CD4-positive, alpha-beta memory T cell (primary cell): ENCODE measurements around the gene REEP6. TPM values are rescaled to one million over a fixed set of nuclear protein-coding genes. Genes with fewer than 3 reads are reported as not detected.

Experiments used
- CTCF ChIA-PET: fragments of 350-600 bp; sonication (Branson Sonifier 250); formaldehyde crosslinking; loops from one replicate; lab custom pipeline; 2021; ENCODE audit warnings: inconsistent platforms; ENCODE audit not compliant: partially characterized antibody; lab: Charles Lee
- POLR2A ChIA-PET: fragments of 350-600 bp; sonication (Branson Sonifier 250); formaldehyde crosslinking; loops from one replicate; lab custom pipeline; 2021; ENCODE audit not compliant: partially characterized antibody; lab: Charles Lee
- DNase-seq, 5 donors: peaks; one replicate each; pipeline versions ENCODE4 v3.0.0 to v3.0.0-alpha.2; 2020 to 2022; ENCODE audit warnings: mixed read lengths in 1 of 5
- H3K27ac ChIP-seq: one replicate; pipeline ENCODE4 v1.7.0; 2013; ENCODE audit warnings: low read depth, low read length
- H3K27me3 ChIP-seq: 2 replicates; pipeline ENCODE4 v1.7.0; 2013; ENCODE audit warnings: mild to moderate bottlenecking, low read length, moderate library complexity; ENCODE audit not compliant: insufficient read depth
- H3K36me3 ChIP-seq: 2 replicates; pipeline ENCODE4 v1.7.0; 2013; ENCODE audit warnings: mild to moderate bottlenecking, low read length, moderate library complexity; ENCODE audit not compliant: insufficient read depth
- H3K4me1 ChIP-seq: 2 replicates; pipeline ENCODE4 v1.7.0; 2013; ENCODE audit warnings: mild to moderate bottlenecking, low read length, moderate library complexity; ENCODE audit not compliant: insufficient read depth
- H3K4me3 ChIP-seq, 2 donors: one replicate each; pipeline ENCODE4 v1.7.0; 2013; ENCODE audit warnings: low read length in 2 of 2, mild to moderate bottlenecking in 1 of 2
- H3K9me3 ChIP-seq, 2 donors: one replicate each; pipeline ENCODE4 v1.7.0; 2013; ENCODE audit warnings: low read length in 2 of 2, control low read depth in 1 of 2; ENCODE audit not compliant: control insufficient read depth in 1 of 2
- H3K27ac Mint-ChIP-seq, 7 donors: one replicate each; pipeline ENCODE4 v1.8.0; 2020 to 2021; ENCODE audit warnings: mixed read lengths in 7 of 7, mild to moderate bottlenecking in 6 of 7, inconsistent platforms in 3 of 7, moderate library complexity in 3 of 7
- H3K27me3 Mint-ChIP-seq, 2 donors: one replicate each; pipeline ENCODE4 v1.8.0; 2020 to 2021; ENCODE audit warnings: mixed read lengths in 2 of 2
- H3K36me3 Mint-ChIP-seq, 2 donors: one replicate each; pipeline ENCODE4 v1.8.0; 2020 to 2021; ENCODE audit warnings: mixed read lengths in 2 of 2, inconsistent platforms in 1 of 2, mild to moderate bottlenecking in 1 of 2
- H3K4me1 Mint-ChIP-seq, 4 donors: one replicate each; pipeline ENCODE4 v1.8.0; 2020 to 2021; ENCODE audit warnings: mixed read lengths in 4 of 4, mild to moderate bottlenecking in 1 of 4
- H3K4me3 Mint-ChIP-seq, 8 donors: one replicate each; pipeline ENCODE4 v1.8.0; 2020 to 2021; ENCODE audit warnings: mixed read lengths in 8 of 8, mild to moderate bottlenecking in 7 of 8, moderate library complexity in 6 of 8, inconsistent platforms in 3 of 8
- H3K9me3 Mint-ChIP-seq, 8 donors: one replicate each; pipeline ENCODE4 v1.8.0; 2020 to 2021; ENCODE audit warnings: mixed read lengths in 8 of 8, mild to moderate bottlenecking in 5 of 8, inconsistent platforms in 3 of 8, moderate library complexity in 1 of 8
- intact Hi-C: fragments of 100-400 bp; cut with micrococcal nuclease; formaldehyde crosslinking; loops from one replicate; pipeline ENCODE4 v1.15.1; 2023
- polyA plus RNA-seq, 2 donors: library from polyadenylated mRNA; unstranded; fragments of 300-500 nt; fragmentation: Illumina TruSeq; gene quantifications; one replicate each; pipeline ENCODE4 v1.2.3, GENCODE V29; 2021
- total RNA-seq, 2 experiments: library from RNA; stranded (reverse); gene quantifications; one replicate each; pipeline ENCODE4 v1.2.3, GENCODE V29; 2021

Gene REEP6
- total and polyA plus RNA-seq, 4 experiments from 2014 or later = 1.00 to 3.3 (median 2.9) TPM

- H3K4me1 Mint-ChIP-seq = peaks cover 0 to 4% (median 1%) of the 10 kb centered on the region in 4 donors
- CTCF ChIA-PET = interaction anchor here (0.8 to 1.2 kb wide), 3 partner anchors 13 to 29 kb away, joined by 3 read pairs; no protein-coding TSS in a partner anchor
- Histone ChIP-seq H3K4me3 (no peak overlapping the region), H3K9me3 (no peaks in the 10 kb centered on the region), H3K27ac (no peak overlapping the region), H3K4me1 (peaks cover 43% of the 10 kb centered on the region), H3K27me3 (no peaks in the 10 kb centered on the region), H3K36me3 (no peaks in the 10 kb centered on the region)
- H3K27me3 Mint-ChIP-seq = no peaks in the 10 kb centered on the region
- no peaks in the 10 kb centered on the region for H3K36me3 Mint-ChIP-seq
- POLR2A ChIA-PET = interaction anchor here (1.3 kb wide), 1 partner anchor 10 kb away, joined by 4 read pairs; no protein-coding TSS in a partner anchor
- no peak overlapping the region for H3K27ac Mint-ChIP-seq
- H3K4me3 Mint-ChIP-seq = no peak overlapping the region
- no peaks in the 10 kb centered on the region for H3K9me3 Mint-ChIP-seq
- intact Hi-C loops = no loop called here
- no peak for DNase-seq
These were observed 24.9 kb upstream of the REEP6 start for GRCh38 chr19:1466018-1466460.

GRCh38 chr19:1466461-1467214 is 24.3 kb upstream of the REEP6 start:
- Histone ChIP-seq H3K9me3 (no peaks in the 10 kb centered on the region), H3K36me3 (no peaks in the 10 kb centered on the region), H3K4me1 (peaks cover 49% of the 10 kb centered on the region), H3K27ac (no peak overlapping the region), H3K4me3 (no peak overlapping the region), H3K27me3 (no peaks in the 10 kb centered on the region)
- no peaks in the 10 kb centered on the region for H3K9me3 Mint-ChIP-seq
- intact Hi-C loops = no loop called here
- no peak for DNase-seq
- POLR2A ChIA-PET = interaction anchor here (0.7 to 1.3 kb wide), 2 partner anchors 11 to 109 kb away, joined by 3 to 4 read pairs; no protein-coding TSS in a partner anchor
- H3K27me3 Mint-ChIP-seq = no peaks in the 10 kb centered on the region
- CTCF ChIA-PET = interaction anchor here (0.8 to 1.2 kb wide), 3 partner anchors 14 to 29 kb away, joined by 3 read pairs; no protein-coding TSS in a partner anchor
- no peaks in the 10 kb centered on the region for H3K36me3 Mint-ChIP-seq
- no peak overlapping the region for H3K4me3 Mint-ChIP-seq
- peaks cover 0 to 10% (median 5%) of the 10 kb centered on the region in 4 donors for H3K4me1 Mint-ChIP-seq
- H3K27ac Mint-ChIP-seq = no peak overlapping the region

- Mint-ChIP-seq H3K4me3 (no peak overlapping the region), H3K36me3 (no peaks in the 10 kb centered on the region), H3K27ac (no peak overlapping the region), H3K4me1 (peaks cover 0 to 14% (median 7%) of the 10 kb centered on the region in 4 donors), H3K9me3 (no peaks in the 10 kb centered on the region), H3K27me3 (no peaks in the 10 kb centered on the region)
- Histone ChIP-seq H3K9me3 (no peaks in the 10 kb centered on the region), H3K27ac (no peak overlapping the region), H3K36me3 (no peaks in the 10 kb centered on the region), H3K27me3 (no peaks in the 10 kb centered on the region), H3K4me3 (no peak overlapping the region), H3K4me1 (peaks cover 54% of the 10 kb centered on the region)
- ChIA-PET POLR2A (interaction anchor here (0.7 to 1.3 kb wide), 2 partner anchors 11 to 110 kb away, joined by 3 to 4 read pairs; no protein-coding TSS in a partner anchor), CTCF (interaction anchor here (1.2 kb wide), 1 partner anchor 30 kb away, joined by 3 read pairs; no protein-coding TSS in a partner anchor)
- no peak for DNase-seq
- intact Hi-C loops = no loop called here
These were observed 23.8 kb upstream of the REEP6 start for GRCh38 chr19:1467215-1467489.

GRCh38 chr19:1467490-1468273 is 23.3 kb upstream of the REEP6 start:
- Mint-ChIP-seq H3K4me3 (no peak overlapping the region), H3K27me3 (no peaks in the 10 kb centered on the region), H3K36me3 (no peaks in the 10 kb centered on the region), H3K4me1 (peaks cover 0 to 15% (median 7%) of the 10 kb centered on the region in 4 donors), H3K27ac (no peak overlapping the region), H3K9me3 (no peaks in the 10 kb centered on the region)
- DNase-seq = peak in 1 of 5 donors; percentile 25
- Histone ChIP-seq H3K4me3 (no peak overlapping the region), H3K27ac (no peak overlapping the region), H3K36me3 (no peaks in the 10 kb centered on the region), H3K27me3 (no peaks in the 10 kb centered on the region), H3K9me3 (no peaks in the 10 kb centered on the region), H3K4me1 (peaks cover 54% of the 10 kb centered on the region)
- intact Hi-C loops = no loop called here
- CTCF ChIA-PET = interaction anchor here (0.6 kb wide), 1 partner anchor 358 kb away, joined by 3 read pairs; no protein-coding TSS in a partner anchor
- POLR2A ChIA-PET = interaction anchor here (1.5 to 1.6 kb wide), 3 partner anchors 10 to 30 kb away, joined by 3 to 8 read pairs (median 3); no protein-coding TSS in a partner anchor

- ChIA-PET POLR2A (interaction anchor here (0.7 to 2.0 kb wide), 7 partner anchors 9 to 60 kb away, joined by 3 to 8 read pairs (median 4); partner anchors contain the start of gene REEP6), CTCF (no interaction called here)
- no peaks in the 10 kb centered on the region for H3K9me3 Mint-ChIP-seq
- Histone ChIP-seq H3K9me3 (no peaks in the 10 kb centered on the region), H3K27me3 (no peaks in the 10 kb centered on the region), H3K36me3 (no peaks in the 10 kb centered on the region), H3K27ac (no peak overlapping the region), H3K4me1 (peaks cover 54% of the 10 kb centered on the region), H3K4me3 (no peak overlapping the region)
- DNase-seq = no peak
- H3K4me3 Mint-ChIP-seq = peak overlapping the region in 5 of 8 donors; percentile 38 to 67 (median 51)
- intact Hi-C loops = no loop called here
- H3K36me3 Mint-ChIP-seq = no peaks in the 10 kb centered on the region
- H3K4me1 Mint-ChIP-seq = peaks cover 3 to 21% (median 8%) of the 10 kb centered on the region in 4 donors
- no peak overlapping the region for H3K27ac Mint-ChIP-seq
- H3K27me3 Mint-ChIP-seq = peaks cover 0 to 1% of the 10 kb centered on the region in 2 donors
These were observed 22.6 kb upstream of the REEP6 start for GRCh38 chr19:1468274-1468820.

GRCh38 chr19:1468821-1469254 is 22.1 kb upstream of the REEP6 start:
- POLR2A ChIA-PET = interaction anchor here (0.7 to 2.0 kb wide), 7 partner anchors 9 to 60 kb away, joined by 3 to 8 read pairs (median 4); partner anchors contain the start of gene REEP6
- intact Hi-C loops = no loop called here
- peak overlapping the region in 6 of 8 donors; percentile 7 to 52 (median 44) for H3K4me3 Mint-ChIP-seq
- Histone ChIP-seq H3K36me3 (no peaks in the 10 kb centered on the region), H3K9me3 (no peaks in the 10 kb centered on the region), H3K27ac (no peak overlapping the region), H3K27me3 (no peaks in the 10 kb centered on the region), H3K4me3 (no peak overlapping the region), H3K4me1 (peaks cover 54% of the 10 kb centered on the region)
- H3K27ac Mint-ChIP-seq = no peak overlapping the region
- H3K27me3 Mint-ChIP-seq = peaks cover 0 to 1% of the 10 kb centered on the region in 2 donors
- H3K9me3 Mint-ChIP-seq = no peaks in the 10 kb centered on the region
- H3K4me1 Mint-ChIP-seq = peaks cover 3 to 21% (median 8%) of the 10 kb centered on the region in 4 donors
- DNase-seq = no peak
- CTCF ChIA-PET = no interaction called here
- no peaks in the 10 kb centered on the region for H3K36me3 Mint-ChIP-seq
